NCI-H187 treated with DMSO at 0.1 percent for 48 hours (cell line): ENCODE results near the gene TK1.
"Not testable (repeated sequence)": the region's sequence is repeated elsewhere in the genome, so short reads cannot be mapped to it uniquely, and the experiment has no call there.

Experiments used
- DNase-seq: peaks from one replicate; lab custom pipeline; 2025; lab: John Stamatoyannopoulos, UW

Gene TK1, protein sequence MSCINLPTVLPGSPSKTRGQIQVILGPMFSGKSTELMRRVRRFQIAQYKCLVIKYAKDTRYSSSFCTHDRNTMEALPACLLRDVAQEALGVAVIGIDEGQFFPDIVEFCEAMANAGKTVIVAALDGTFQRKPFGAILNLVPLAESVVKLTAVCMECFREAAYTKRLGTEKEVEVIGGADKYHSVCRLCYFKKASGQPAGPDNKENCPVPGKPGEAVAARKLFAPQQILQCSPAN

DNA sequence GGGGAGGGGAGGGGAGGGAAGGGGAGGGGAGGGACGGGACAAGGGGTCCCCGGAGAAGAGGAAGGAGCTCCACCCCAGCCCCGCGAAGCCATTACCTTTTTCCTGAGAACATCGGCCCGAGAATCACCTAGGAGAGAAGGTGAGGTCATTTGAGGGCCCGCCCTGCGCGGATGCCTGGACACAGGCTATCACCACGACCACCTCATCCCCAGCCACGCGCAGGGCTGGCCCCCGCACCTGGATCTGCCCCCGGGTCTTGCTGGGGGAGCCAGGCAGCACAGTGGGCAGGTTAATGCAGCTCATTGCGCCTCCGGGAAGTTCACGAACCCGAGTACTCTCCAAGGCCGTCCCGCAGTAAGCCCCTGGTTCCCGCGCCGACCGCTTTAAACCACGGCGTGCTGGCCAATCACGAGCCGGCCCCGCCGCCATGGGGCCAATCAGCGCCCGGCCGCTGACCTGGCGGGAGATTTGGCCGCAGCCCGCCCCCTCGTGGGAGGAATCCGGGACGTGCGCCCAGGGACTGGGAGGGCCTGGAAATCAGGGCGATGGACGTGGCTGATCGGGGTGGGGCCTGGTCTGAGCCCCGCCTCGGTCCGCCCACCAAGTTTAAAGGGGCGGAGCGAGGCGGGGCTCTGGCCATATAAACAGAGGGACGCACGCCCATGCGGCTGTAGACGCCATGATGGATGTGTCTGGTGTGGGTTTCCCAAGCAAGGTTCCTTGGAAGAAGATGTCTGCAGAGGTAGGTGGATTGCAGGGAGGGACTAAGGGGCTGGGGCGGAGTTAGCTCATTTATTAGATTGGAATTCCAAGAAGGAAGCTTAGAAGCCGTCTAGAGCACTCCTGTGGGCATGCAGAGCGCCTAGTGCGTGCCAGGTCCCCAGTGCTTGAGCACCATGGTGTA lies at the start of gene TK1, which contains the start of gene AFMID:
TK1 (minus strand) TSS at position 361 of the 904 bp plus-strand sequence; CDS start at position 303, 58 bp downstream.
AFMID (plus strand) TSS at position 671 of the 904 bp plus-strand sequence; CDS start at position 680, 9 bp downstream.
- DNase-seq: peak; percentile 52

DNA sequence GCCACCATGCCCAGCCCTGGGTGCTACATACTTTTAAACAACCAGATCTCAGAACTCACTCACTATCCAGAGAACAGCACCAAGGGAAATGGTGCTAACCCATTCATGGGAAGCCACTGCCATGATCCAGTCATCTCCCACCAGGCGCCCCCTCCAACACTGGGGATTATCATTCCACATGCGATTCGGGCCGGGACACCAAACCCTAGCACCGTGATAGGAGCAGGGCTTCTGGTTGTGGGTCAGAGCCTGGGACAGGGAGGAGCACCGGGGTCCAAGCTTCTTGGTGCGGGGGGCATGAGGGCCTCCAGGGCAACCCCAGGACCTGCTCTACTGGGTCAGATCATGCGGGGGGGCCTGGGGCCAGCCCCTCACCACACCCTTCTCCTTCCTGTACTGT lies 49.0 kb upstream of the TK1 start:
- DNase-seq: no peak

DNA sequence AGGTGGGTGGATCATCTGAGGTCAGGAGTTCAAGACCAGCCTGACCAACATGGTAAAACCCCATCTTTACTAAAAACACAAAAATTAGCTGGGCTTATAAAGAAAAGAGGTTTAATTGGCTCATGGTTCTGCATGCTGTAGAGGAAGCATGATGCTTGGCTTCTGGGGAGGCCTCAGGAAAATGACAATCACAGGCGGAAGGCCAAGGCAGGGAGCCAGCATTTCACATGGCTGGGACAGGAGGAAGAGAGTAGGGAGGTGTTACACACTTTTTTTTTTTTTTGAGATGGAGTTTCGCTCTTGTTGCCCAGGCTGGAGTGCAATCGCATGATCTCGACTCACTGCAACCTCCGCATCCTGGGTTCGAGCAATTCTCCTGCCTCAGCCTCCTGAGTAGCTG lies 48.2 kb upstream of the TK1 start:
- DNase-seq: not testable (repeated sequence)

DNA sequence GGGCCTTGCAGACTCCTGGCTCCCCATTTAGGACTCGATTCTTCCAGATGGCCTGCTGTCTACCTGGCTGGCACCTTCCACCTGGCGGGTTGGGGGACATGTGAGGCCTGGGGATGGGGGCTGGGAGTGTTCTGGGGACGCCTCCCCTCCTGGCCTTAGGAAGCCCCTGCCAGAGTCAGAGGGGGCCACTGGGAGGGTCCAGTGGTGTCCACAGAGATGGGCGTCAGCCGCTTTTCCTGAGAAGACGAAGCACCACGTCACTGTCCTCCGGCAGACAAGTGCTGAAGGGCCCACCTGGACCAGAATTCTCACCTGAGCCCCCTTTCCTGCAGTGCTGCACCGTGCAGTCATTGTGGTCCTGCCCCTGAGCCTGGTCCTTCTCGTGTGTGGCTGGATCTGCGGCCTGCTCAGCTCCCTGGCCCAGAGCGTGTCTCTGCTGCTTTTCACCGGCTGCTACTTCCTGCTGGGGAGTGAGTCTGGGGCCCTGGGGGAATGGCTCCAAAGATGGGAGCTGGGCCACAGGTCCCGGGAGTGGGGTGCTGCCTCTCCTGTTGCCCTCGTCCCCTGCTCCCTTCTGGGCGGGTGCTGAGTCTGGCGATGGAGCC lies 47.5 kb upstream of the TK1 start:
- no peak for DNase-seq

DNA sequence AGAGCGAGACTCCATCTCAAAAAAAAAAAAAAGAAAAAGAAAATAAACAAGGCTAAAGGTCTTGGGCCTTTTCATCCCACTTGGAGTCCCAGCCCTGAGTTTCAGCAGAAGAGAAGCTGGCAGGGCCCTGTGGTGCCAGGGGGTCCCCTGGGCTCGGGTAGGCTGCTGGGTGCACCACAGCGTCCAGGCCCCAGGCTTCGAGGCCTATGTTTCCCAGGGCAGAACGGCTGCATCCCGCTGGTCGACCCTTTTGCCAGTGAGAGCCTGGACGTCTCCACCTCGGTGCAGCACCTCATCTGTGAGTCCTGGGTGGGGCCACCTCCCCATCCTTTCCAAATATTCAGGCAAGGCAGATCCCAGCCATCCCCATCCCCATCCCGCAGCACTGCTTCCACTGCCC lies 46.8 kb upstream of the TK1 start:
- DNase-seq: no peak

DNA sequence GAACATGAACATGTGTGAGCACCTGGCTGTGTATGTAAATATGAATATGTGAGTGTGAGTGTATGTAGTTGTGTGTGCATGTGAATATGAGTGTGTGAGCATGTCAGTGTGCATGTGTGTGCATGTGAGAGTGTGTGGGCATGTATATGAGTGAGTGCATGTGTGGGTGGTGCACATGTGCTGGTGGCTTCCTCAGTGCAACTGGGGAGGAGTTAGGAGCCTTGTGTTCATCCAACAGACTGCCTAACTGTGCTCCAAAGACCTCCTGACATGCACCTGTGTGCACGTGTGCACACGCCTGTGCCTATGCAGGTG lies 46.0 kb upstream of the TK1 start:
- DNase-seq: no peak

DNA sequence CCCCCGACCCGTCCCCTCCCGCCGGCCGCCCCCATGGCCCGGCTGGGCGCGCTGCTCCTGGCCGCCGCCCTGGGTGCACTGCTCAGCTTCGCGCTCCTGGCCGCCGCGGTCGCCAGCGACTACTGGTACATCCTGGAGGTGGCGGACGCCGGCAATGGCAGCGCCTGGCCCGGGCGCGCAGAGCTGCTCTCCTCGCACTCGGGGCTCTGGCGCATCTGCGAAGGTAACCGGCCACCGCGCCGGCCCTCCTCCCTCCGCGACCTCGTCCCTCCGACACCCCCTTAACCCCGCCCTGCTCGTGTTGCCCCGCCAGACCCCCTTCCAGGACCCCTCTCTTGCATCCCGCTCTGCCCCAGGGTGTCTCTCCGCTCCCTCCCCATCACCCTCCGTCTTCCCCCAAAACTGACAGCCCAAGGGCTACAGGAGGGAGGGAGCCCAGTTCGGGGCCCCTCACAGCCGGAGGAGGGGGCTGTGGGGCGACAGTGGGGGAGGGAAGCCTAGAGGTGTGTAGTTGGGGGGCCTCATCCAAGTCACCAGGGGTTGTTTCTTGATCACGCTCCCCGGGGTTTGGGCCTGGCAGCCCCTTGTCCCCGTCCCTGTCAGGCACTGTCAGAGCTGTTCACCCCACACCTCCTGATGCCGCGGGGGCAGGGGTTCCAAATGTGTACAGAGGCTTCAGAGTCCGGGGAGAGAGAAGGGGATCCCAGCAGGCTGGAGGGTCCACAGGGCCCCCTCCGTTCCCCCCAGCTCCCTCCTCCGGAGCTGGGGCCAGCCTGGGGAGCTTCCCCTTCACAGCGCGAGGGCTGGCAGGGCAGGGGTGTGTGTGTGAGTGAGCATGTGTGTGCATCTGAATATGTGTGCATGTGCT lies 45.4 kb upstream of the TK1 start:
- DNase-seq: no peak

DNA sequence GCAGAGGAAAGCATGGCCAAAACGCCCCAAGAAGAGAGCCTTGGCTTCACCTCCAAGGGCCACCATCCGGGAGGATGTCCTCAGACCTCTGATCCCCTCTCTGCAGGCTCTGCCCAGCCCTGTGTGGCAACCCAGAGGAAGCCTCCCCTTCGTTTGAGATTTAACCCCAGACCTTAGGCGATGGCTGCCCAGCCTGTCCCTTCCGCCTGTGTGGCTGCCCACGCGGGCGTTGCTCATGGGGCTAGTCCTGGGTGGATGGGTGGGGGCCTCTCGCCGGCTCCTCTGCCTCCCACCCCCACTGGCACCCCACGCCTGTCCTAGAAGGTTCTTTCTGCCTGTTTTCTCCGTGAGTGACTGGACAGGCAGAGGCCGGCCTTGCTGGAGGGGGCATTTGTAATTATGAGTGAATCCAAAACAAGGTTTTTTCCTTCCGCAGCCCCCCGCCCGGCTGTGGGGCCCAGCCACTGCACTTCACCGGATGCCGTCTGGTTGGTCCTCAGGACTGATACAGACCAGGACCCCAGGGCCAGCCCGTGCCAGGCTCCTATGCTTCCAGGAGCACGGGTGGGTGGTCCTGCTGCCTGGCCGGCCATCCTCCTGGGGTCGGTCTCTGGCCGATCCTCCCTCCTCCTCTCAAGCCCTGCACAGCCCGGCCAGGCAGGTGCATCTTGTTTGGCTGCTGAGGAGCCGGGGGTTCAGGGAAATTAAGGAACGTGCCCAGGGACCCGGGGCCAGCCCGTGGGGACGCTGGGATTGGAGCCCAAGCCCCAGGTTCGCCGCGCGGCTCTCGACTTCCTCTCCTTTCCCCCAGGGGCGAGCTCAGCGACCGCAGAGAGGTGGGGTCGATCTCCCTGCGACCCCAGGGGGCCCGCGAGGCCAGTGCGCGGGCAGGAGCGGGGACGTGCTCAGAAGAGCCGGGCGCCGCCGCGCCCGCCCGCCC lies 44.4 kb upstream of the TK1 start, which contains the start of gene TMEM235:
TMEM235 (plus strand) TSS at position 636 of the 940 bp plus-strand sequence. CDS start 393 bp downstream, outside the sequence.
- no peak for DNase-seq

DNA sequence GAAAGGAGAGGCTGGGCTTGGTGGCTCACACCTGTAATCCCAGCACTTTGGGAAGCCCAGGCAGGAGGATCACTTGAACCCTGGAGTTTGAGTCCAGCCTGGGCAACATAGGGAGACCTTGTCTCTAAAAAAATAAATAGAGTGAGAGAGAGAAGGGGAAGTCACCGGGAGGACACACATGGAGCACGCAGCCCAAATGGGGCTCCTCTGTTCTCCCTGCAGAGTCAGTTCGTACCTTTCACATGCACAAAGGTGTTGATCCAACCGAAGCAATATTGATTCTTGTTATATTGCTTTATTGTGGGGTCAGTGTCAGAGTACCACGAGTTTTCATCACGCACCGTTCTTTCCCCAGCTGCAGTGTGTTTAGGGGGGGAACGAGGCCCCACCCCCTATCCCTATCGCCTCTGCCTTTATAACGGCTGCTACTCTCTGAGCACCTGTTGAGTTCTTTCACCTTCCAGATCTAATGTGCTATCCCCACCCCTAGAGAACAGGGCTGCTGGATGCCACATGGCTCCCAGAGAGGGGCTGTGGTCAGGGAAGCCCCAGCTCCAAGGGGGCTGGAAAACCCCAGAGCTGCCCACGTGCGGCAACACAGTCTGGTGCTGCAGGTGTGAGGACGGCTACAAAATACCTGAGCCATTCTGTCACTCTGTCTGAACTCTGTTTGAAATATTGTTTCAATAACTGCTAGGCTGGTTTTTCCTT lies 43.6 kb upstream of the TK1 start:
- DNase-seq: no peak

DNA sequence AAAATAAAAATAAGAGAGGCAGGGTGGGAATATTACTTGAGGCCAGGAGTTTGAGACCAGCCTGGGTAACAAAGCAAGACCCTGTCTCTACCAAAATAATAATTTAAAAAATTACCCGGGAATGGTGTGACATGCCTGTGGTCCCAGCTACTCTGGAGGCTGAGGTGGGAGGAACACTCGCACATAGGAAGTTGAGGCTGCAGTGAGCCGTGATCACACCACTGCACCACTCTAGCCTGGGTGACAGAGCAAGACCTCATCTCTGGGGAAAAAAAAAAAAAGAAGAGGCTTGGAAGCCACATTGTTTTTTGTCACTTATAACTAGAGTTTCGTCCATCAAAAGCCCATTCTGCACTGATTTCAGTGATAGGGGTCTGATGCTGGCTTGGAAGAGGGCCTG lies 41.3 kb upstream of the TK1 start:
- DNase-seq: no peak

DNA sequence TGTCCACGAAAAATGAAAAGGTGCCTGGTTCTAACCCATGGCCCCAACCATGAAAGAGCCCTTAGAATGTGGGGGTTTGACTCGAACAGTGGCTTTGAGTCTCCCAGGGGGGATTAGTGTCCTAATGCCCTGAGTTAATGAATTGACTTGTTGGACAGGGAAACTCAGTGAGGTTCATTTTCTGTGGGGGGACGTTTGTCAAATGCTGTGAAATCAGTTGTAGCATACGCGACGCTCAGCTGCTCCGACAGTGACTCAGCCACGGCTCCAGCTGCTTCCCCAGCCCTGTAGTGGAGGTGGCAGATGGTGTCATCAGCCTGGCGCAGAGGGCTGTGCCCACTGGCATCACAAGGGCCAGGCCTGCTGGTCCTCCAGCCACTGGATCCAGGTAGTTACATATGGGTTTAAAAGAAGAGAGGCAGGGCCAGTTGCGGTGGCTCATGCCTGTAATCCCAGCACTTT lies 40.6 kb upstream of the TK1 start:
- no peak for DNase-seq

DNA sequence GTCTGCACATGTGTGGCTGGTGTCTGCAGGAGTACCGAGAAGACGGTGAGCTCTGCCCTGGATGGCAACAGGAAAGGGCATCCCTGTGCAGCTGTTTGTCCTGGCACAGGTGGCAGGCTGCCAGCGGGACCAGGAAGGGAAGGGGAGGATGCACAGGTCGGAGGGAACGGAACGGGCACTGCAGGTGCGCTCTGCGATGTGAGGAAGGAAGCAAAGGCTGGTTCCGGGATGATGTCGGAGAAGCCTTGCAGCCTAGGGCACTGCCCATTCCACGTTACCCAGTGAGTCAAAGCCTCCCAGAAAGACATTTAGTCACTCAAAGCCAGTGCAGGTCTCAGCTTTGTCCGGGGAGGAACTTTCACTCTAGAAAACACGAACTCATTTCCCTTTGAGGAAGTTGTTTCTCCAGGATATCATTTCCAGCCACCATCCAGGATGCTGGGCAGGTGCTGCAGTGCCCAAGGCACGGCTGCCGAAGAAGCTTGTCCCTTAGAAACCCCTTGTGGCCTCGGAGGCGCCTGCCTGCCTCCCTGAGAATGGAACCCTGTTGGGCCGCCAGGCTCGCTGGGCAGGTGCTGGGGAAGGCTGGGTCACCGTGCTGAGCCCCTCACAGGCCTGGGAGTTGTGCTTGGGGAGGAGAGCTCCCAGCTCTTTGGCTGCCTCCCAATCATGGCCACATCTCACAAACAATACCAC lies 40.1 kb upstream of the TK1 start:
- DNase-seq: no peak

DNA sequence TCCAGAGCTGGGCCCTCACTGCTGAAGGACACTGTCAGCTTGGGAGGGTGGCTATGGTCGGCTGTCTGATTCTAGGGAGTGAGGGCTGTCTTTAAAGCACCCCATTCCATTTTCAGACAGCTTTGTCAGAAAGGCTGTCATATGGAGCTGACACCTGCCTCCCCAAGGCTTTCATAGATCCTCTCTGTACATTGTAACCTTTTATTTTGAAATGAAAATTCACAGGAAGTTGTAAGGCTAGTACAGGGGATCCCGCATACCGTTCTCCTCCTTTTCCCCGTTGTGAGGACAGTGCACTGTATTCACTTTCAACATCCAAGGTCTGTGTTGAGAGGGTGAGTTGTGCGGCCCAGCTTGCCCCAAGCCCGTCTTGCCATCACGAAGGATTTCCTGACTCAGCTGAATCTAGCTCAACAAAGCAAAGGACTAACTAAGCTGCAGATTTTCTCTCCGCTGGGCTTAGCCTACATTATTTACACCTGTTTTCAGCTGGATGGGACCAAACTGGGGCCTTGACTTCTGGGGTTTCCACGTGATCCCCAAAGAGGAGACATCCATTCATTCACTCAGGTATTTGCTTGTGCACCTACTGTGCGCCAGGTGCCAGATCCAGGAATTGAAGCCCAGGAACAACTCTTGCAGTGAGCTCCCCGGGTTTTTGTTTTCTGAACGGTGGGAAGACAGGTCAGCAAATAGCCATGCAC lies 39.4 kb upstream of the TK1 start:
- DNase-seq: no peak

DNA sequence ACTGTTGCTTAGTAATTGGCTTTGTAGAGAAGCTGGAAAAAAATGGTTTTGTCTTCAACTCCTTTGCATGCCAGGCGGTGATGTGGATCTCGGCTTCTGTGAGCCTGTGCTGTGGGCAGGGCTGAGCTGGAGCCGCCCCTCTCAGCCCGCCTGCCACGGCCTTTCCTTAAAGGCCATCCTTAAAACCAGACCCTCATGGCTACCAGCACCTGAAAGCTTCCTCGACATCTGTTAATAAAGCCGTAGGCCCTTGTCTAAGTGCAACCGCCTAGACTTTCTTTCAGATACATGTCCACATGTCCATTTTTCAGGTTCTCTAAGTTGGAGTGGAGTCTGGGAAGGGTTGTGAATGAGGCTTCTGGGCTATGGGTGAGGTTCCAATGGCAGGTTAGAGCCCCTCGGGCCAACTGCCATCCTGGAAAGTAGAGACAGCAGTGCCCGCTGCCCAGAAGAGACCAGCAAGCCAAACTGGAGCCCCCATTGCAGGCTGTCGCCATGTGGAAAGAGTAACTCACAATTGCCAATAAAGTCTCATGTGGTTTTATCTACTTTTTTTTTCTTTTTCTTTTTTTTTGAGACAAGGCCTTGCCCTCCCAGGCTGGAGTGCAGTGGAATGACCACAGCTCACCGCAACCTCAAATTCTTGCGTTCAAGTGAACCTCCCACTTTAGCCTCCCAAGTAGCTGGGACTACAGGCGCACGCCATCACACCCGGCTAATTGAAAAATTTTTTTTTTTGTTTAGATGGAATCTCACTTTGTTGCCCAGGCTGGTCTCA lies 38.4 kb upstream of the TK1 start:
- no peak for DNase-seq

DNA sequence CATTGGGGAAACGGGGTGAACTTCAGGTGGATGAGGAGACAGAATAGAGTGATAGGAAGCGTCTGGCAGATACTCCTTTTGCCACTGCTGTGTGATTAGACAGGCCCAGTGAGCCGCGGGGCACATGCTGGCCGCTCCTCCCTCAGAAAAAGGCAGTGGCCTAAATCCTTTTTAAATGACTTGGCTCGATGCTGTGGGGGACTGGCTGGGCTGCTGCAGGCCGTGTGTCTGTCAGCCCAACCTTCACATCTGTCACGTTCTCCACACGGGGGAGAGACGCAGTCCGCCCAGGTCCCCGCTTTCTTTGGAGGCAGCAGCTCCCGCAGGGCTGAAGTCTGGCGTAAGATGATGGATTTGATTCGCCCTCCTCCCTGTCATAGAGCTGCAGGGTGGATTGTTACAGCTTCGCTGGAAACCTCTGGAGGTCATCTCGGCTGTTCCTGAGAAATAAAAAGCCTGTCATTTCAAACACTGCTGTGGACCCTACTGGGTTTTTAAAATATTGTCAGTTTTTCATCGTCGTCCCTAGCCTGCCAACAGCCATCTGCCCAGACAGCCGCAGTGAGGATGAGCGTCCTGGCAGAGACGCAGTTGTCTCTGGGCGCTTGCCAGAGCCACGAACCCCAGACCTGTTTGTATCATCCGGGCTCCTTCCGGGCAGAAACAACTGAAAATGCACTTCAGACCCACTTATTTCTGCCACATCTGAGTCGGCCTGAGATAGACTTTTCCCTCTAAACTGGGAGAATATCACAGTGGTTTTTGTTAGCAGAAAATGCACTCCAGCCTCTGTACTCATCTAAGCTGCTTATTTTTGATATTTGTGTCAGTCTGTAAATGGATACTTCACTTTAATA lies 37.6 kb upstream of the TK1 start:
- DNase-seq: no peak

DNA sequence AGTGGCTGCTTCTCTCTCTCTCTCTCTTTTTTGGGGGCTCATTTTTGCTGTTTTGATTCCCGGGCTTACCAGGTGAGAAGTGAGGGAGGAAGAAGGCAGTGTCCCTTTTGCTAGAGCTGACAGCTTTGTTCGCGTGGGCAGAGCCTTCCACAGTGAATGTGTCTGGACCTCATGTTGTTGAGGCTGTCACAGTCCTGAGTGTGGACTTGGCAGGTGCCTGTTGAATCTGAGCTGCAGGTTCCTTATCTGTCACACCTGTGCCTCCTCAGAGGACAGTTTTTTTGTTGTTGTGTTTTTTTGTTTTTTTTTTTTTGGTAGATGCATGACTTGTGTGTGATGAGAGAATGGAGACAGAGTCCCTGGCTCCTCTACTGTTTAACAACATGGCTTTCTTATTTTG lies 36.9 kb upstream of the TK1 start:
- no peak for DNase-seq

DNA sequence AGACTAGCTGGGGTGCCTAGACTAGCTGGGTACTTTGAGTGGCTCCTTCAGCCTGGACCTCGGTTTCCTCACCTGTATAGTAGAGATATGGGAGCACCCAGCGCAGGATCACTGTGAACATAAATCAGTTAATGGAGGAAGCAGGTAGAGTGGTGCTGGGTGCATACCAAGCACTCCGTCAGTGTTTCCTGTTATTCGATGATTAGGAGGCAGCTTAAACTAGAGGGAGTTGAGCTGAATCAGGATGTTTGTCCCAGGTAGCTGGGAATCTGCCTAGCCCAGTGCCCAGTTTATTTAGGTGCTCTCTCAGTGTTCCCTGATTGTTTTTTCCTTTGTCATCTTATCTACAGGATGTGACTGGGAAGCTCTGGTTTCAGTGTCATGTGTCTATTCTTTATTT lies 36.2 kb upstream of the TK1 start:
- DNase-seq: no peak
